ENCODE results near the gene USP36.
"Not testable (repeated sequence)": the region's sequence is repeated elsewhere in the genome, so short reads cannot be mapped to it uniquely, and the experiment has no call there.

- not testable (repeated sequence) for TF ChIP-seq CTCF (IDR thresholded peaks at IDR 0.05; ENCODE audit: insufficient read depth, low read length, poor library complexity, severe bottlenecking); EZH2phosphoT487 (conservative IDR thresholded peaks at IDR 0.05; ENCODE audit: low read length)
Observed at GRCh38 chr17:78867046-78867445, 26.4 kb upstream of the USP36 start.

Data from SU-DHL-6 (cell line).